Uterus (tissue), 4 donors: ENCODE data around the gene PRKCD. TPM values are rescaled to one million over a fixed set of nuclear protein-coding genes. Genes with fewer than 3 reads are reported as not detected.

Experiments
- DNase-seq, 2 donors: peaks; one replicate each; pipeline ENCODE4 v3.0.0-alpha.2; 2019 to 2020
- H3K27ac ChIP-seq, 2 donors: fragments of 200-600 bp; sonication (generic); 1 replicate in 1 of 2; 2 replicates in 1 of 2; pipeline ENCODE4 v1.5.1; 2016 to 2018
- H3K27me3 ChIP-seq, 2 donors: fragments of 200-600 bp; sonication (generic); one replicate each; pipeline ENCODE4 v1.5.1; 2018 to 2019; ENCODE audit warnings: control low read depth in 1 of 2
- H3K36me3 ChIP-seq, 2 donors: fragments of 200-600 bp; sonication (generic); one replicate each; pipeline ENCODE4 v1.5.1; 2019; ENCODE audit warnings: control low read depth in 1 of 2
- H3K4me1 ChIP-seq, 2 donors: fragments of 200-600 bp; sonication (generic); one replicate each; pipeline ENCODE4 v1.5.1; 2018 to 2019; ENCODE audit warnings: control low read depth in 1 of 2
- H3K4me3 ChIP-seq, 2 donors: fragments of 200-600 bp; sonication (generic); 1 replicate in 1 of 2; 2 replicates in 1 of 2; pipeline ENCODE4 v1.5.1; 2018 to 2019; ENCODE audit warnings: mild to moderate bottlenecking in 1 of 2
- H3K9me3 ChIP-seq, 2 donors: fragments of 200-600 bp; sonication (generic); one replicate each; pipeline ENCODE4 v1.5.1; 2019; ENCODE audit warnings: control low read depth in 1 of 2
- CTCF ChIP-seq, 4 experiments: fragments of 200-600 bp in 2 of 4; fragments of 450-650 bp in 2 of 4; sonication (generic) in 2 of 4; IDR thresholded peaks; one replicate each; pipeline ENCODE4 v1.5.1; 2016 to 2019; ENCODE audit warnings: antibody characterized with exemption in 4 of 4, mild to moderate bottlenecking in 2 of 4, moderate library complexity in 1 of 4
- POLR2A ChIP-seq, 2 donors: fragments of 450-650 bp; IDR thresholded peaks; one replicate each; pipeline ENCODE4 v1.6.1; 2016; ENCODE audit warnings: antibody characterized with exemption in 2 of 2, mild to moderate bottlenecking in 1 of 2, moderate library complexity in 1 of 2
- intact Hi-C: fragments of 100-400 bp; cut with DNase I; formaldehyde crosslinking; loops from one replicate; pipeline ENCODE4 v1.15.1; 2023; ENCODE audit warnings: low total_unique reads
- total RNA-seq, 4 donors: library from RNA; depleted of rRNA in 3 of 4; stranded (reverse); fragments of >200 nt in 3 of 4; gene quantifications; one replicate each; pipeline versions ENCODE4 v1.1.0 to v1.2.4, GENCODE V29; 2014 to 2023
- donor health status: DM: yes; HTN: yes; CAD: no.

The PRKCD gene
- total RNA-seq, 4 donors from 2014 or later = under 0.01 to 16.8 (median 12.6) TPM

GRCh38 chr3:53196575-53197407 is 35.8 kb downstream of the PRKCD start:
- Histone ChIP-seq H3K36me3 (no peaks in the 10 kb centered on the region), H3K27ac (no peak overlapping the region), H3K4me1 (peaks cover 0 to 6% of the 10 kb centered on the region in 2 donors), H3K4me3 (no peak overlapping the region), H3K9me3 (no peaks in the 10 kb centered on the region), H3K27me3 (no peaks in the 10 kb centered on the region)
- intact Hi-C loops = loop anchor here (2.0 kb wide), 1 partner anchor 82 kb away; no protein-coding TSS in a partner anchor
- no peak for TF ChIP-seq CTCF (IDR thresholded peaks at IDR 0.05)
- TF ChIP-seq POLR2A (IDR thresholded peaks at IDR 0.05) = no peak
- DNase-seq = no peak

GRCh38 chr3:53198256-53198977 is 37.4 kb downstream of the PRKCD start:
- Histone ChIP-seq H3K4me1 (peaks cover 0 to 6% of the 10 kb centered on the region in 2 donors), H3K27ac (no peak overlapping the region), H3K4me3 (no peak overlapping the region), H3K36me3 (no peaks in the 10 kb centered on the region), H3K9me3 (no peaks in the 10 kb centered on the region), H3K27me3 (no peaks in the 10 kb centered on the region)
- no peak for TF ChIP-seq CTCF (IDR thresholded peaks at IDR 0.05)
- no peak for TF ChIP-seq POLR2A (IDR thresholded peaks at IDR 0.05)
- no peak for DNase-seq
- intact Hi-C loops = no loop called here

- Histone ChIP-seq H3K27me3 (no peaks in the 10 kb centered on the region), H3K4me1 (peaks cover 0 to 6% of the 10 kb centered on the region in 2 donors), H3K36me3 (no peaks in the 10 kb centered on the region), H3K4me3 (no peak overlapping the region), H3K9me3 (no peaks in the 10 kb centered on the region), H3K27ac (no peak overlapping the region)
- no peak for TF ChIP-seq CTCF (IDR thresholded peaks at IDR 0.05)
- TF ChIP-seq POLR2A (IDR thresholded peaks at IDR 0.05) = no peak
- intact Hi-C loops = no loop called here
- no peak for DNase-seq
These were observed 38.0 kb downstream of the PRKCD start for GRCh38 chr3:53198996-53199395.

- Histone ChIP-seq H3K27me3 (no peaks in the 10 kb centered on the region), H3K9me3 (no peaks in the 10 kb centered on the region), H3K27ac (no peak overlapping the region), H3K4me3 (no peak overlapping the region), H3K4me1 (peaks cover 0 to 6% of the 10 kb centered on the region in 2 donors), H3K36me3 (no peaks in the 10 kb centered on the region)
- intact Hi-C loops = no loop called here
- no peak for DNase-seq
- TF ChIP-seq CTCF (IDR thresholded peaks at IDR 0.05) (no peak), POLR2A (IDR thresholded peaks at IDR 0.05) (no peak)
These were observed 38.8 kb downstream of the PRKCD start for GRCh38 chr3:53199834-53200233.
